HUDEP-2 (cell line): ENCODE data around the gene AGPAT3.
"Not testable (repeated sequence)": the region's sequence is repeated elsewhere in the genome, so short reads cannot be mapped to it uniquely, and the experiment has no call there.

Experiments used
- DNase-seq, 76 experiments: peaks; one replicate each; lab custom pipeline; 2025; ENCODE audit not compliant: unreplicated experiment in 76 of 76; lab: John Stamatoyannopoulos, UW

The AGPAT3 gene

GRCh38 chr21:43832648-43833047 is 32.4 kb upstream of the AGPAT3 start:
- peak in 1 of 76 experiments; percentile 25 for DNase-seq

GRCh38 chr21:43834146-43834905 is 30.7 kb upstream of the AGPAT3 start:
- DNase-seq = no peak

- no peak for DNase-seq
Observed at GRCh38 chr21:43835050-43835449, 30.0 kb upstream of the AGPAT3 start.

- no peak for DNase-seq
Observed at GRCh38 chr21:43835861-43836260, 29.2 kb upstream of the AGPAT3 start.

GRCh38 chr21:43836616-43837015 is 28.4 kb upstream of the AGPAT3 start:
- DNase-seq = no peak

- DNase-seq = no peak
Observed at GRCh38 chr21:43840259-43840658, 24.8 kb upstream of the AGPAT3 start.

GRCh38 chr21:43842742-43843141 is 22.3 kb upstream of the AGPAT3 start:
- no peak for DNase-seq

GRCh38 chr21:43844906-43845305 is 20.1 kb upstream of the AGPAT3 start:
- DNase-seq = not testable (repeated sequence)

- no peak for DNase-seq
Observed at GRCh38 chr21:43845386-43845785, 19.6 kb upstream of the AGPAT3 start.

- DNase-seq = no peak
Observed at GRCh38 chr21:43846430-43846829, 18.6 kb upstream of the AGPAT3 start.

- no peak for DNase-seq
Observed at GRCh38 chr21:43847301-43847700, 17.7 kb upstream of the AGPAT3 start.

- no peak for DNase-seq
Observed at GRCh38 chr21:43848771-43849170, 16.3 kb upstream of the AGPAT3 start.

- peak in 5 of 76 experiments; percentile 13 to 29 (median 25) for DNase-seq
Observed at GRCh38 chr21:43849532-43850299, 15.3 kb upstream of the AGPAT3 start.

- no peak for DNase-seq
Observed at GRCh38 chr21:43850728-43851295, 14.2 kb upstream of the AGPAT3 start.

- no peak for DNase-seq
Observed at GRCh38 chr21:43851593-43851992, 13.4 kb upstream of the AGPAT3 start.

GRCh38 chr21:43853851-43854772 is 10.9 kb upstream of the AGPAT3 start:
- peak in 18 of 76 experiments; percentile 12 to 77 (median 51) for DNase-seq

- DNase-seq = peak in 75 of 76 experiments; percentile 71 to 99 (median 92)
Observed at GRCh38 chr21:43854773-43855633, 10.0 kb upstream of the AGPAT3 start.

GRCh38 chr21:43855955-43856354 is 9.1 kb upstream of the AGPAT3 start:
- no peak for DNase-seq

GRCh38 chr21:43858806-43859648 is 6.0 kb upstream of the AGPAT3 start:
- no peak for DNase-seq
